Measurements from ENCODE around the gene CDHR2. TPM values are rescaled to one million over a fixed set of nuclear protein-coding genes. Genes with fewer than 3 reads are reported as not detected.
"Not testable (repeated sequence)": the region's sequence is repeated elsewhere in the genome, so short reads cannot be mapped to it uniquely, and the experiment has no call there.

Gene CDHR2
- total RNA-seq, 2 donors from 2014 or later, result 1.3 to 2.4 TPM

- Mint-ChIP-seq H3K27ac (peak overlapping the region; percentile 97), H3K4me3 (peak overlapping the region; percentile 92), H3K36me3 (ENCODE audit: low read depth) (no peaks in the 10 kb centered on the region), H3K4me1 (peaks cover 47% of the 10 kb centered on the region), H3K27me3 (no peaks in the 10 kb centered on the region)
- H3K9me3 ChIP-seq (ENCODE audit: control insufficient read depth, low read length, poor library complexity, severe bottlenecking), result no peaks in the 10 kb centered on the region
- ATAC-seq (no peak), DNase-seq (no peak)
Measured at GRCh38 chr5:176540956-176541337, 8.2 kb upstream of the CDHR2 start.

- peak; percentile 46 to 60 (median 58) for DNase-seq
- Mint-ChIP-seq H3K4me1 (peaks cover 47% of the 10 kb centered on the region), H3K4me3 (peak overlapping the region; percentile 92), H3K36me3 (ENCODE audit: low read depth) (no peaks in the 10 kb centered on the region), H3K27me3 (no peaks in the 10 kb centered on the region), H3K27ac (peak overlapping the region; percentile 97)
- H3K9me3 ChIP-seq (ENCODE audit: control insufficient read depth, low read length, poor library complexity, severe bottlenecking), result no peaks in the 10 kb centered on the region
- no peak for ATAC-seq
Measured at GRCh38 chr5:176541338-176542134, 7.6 kb upstream of the CDHR2 start.

DNA sequence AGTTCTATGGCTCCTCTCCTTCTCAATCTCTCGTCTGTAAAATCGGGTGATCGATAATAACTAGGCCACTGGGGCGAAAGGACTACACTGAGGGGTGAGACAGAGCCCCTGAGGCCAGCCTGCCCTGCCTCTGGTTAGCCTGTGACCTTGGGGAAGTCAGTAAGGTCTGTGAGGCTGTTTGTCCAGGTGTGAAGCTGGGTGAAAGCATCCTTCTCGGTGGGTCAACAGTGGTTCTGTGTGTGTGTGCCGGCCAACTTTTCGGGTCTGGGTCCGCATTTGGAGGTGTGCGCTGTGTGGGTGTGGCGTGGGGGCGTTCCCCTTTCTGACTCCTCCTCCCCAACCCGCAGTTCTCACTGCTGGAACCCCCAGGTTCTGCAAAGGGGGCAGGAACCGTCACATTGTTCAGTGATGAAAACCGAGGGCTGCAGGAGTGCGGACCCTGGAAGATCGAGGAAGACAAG lies 7.0 kb upstream of the CDHR2 start:
- H3K36me3 Mint-ChIP-seq (ENCODE audit: low read depth), result no peaks in the 10 kb centered on the region
- peaks cover 47% of the 10 kb centered on the region for H3K4me1 Mint-ChIP-seq
- no peaks in the 10 kb centered on the region for H3K27me3 Mint-ChIP-seq
- DNase-seq, result peak; percentile 45 to 62 (median 58)
- H3K4me3 Mint-ChIP-seq, result peak overlapping the region; percentile 92
- no peaks in the 10 kb centered on the region for H3K9me3 ChIP-seq (ENCODE audit: control insufficient read depth, low read length, poor library complexity, severe bottlenecking)
- ATAC-seq, result no peak
- peak overlapping the region; percentile 97 for H3K27ac Mint-ChIP-seq

GRCh38 chr5:176542596-176543427 lies 6.3 kb upstream of the CDHR2 start:
- no peaks in the 10 kb centered on the region for H3K9me3 ChIP-seq (ENCODE audit: control insufficient read depth, low read length, poor library complexity, severe bottlenecking)
- DNase-seq, result peak; percentile 27 to 48 (median 44)
- peak overlapping the region; percentile 97 for H3K27ac Mint-ChIP-seq
- no peaks in the 10 kb centered on the region for H3K27me3 Mint-ChIP-seq
- H3K4me3 Mint-ChIP-seq, result peak overlapping the region; percentile 92
- ATAC-seq, result peak; percentile 35
- H3K36me3 Mint-ChIP-seq (ENCODE audit: low read depth), result no peaks in the 10 kb centered on the region
- H3K4me1 Mint-ChIP-seq, result peaks cover 47% of the 10 kb centered on the region

GRCh38 chr5:176543428-176544182 lies 5.5 kb upstream of the CDHR2 start:
- ATAC-seq (peak; percentile 77), DNase-seq (peak; percentile 57 to 67 (median 66))
- Mint-ChIP-seq H3K27ac (peak overlapping the region; percentile 95), H3K4me1 (peaks cover 41% of the 10 kb centered on the region), H3K36me3 (ENCODE audit: low read depth) (no peaks in the 10 kb centered on the region), H3K4me3 (peak overlapping the region; percentile 92), H3K27me3 (no peaks in the 10 kb centered on the region)
- no peaks in the 10 kb centered on the region for H3K9me3 ChIP-seq (ENCODE audit: control insufficient read depth, low read length, poor library complexity, severe bottlenecking)

- ATAC-seq (no peak), DNase-seq (no peak)
- Mint-ChIP-seq H3K36me3 (ENCODE audit: low read depth) (no peaks in the 10 kb centered on the region), H3K4me3 (no peak overlapping the region), H3K27me3 (no peaks in the 10 kb centered on the region), H3K27ac (peak overlapping the region; percentile 95), H3K4me1 (peaks cover 32% of the 10 kb centered on the region)
- H3K9me3 ChIP-seq (ENCODE audit: control insufficient read depth, low read length, poor library complexity, severe bottlenecking), result no peaks in the 10 kb centered on the region
Measured at GRCh38 chr5:176545388-176545736, 3.8 kb upstream of the CDHR2 start.

- Mint-ChIP-seq H3K4me1 (peaks cover 30% of the 10 kb centered on the region), H3K4me3 (no peak overlapping the region), H3K27ac (peak overlapping the region; percentile 95)
Measured at GRCh38 chr5:176545737-176546509, 3.2 kb upstream of the CDHR2 start.

DNA sequence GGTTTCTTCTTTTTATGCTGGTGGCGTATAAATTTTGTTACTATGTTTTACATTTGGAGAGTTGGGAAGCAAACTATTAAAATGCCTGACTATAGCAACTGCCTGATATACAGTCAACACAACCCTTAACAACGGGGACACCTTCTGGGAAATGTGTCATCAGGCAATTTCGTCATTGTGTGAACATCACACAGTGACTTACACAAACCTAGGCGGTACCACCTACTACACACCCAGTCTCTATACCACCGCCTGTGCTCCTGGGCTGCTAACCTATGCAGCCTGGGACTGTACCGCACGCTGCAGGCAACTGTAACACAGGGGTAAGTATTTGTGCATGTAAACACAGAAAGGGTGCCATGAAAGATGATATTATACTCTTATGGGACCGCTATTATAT lies 1.3 kb upstream of the CDHR2 start:
- Mint-ChIP-seq H3K4me1 (peaks cover 24% of the 10 kb centered on the region), H3K4me3 (no peak overlapping the region)

More at GRCh38 chr5:176545737-176546509, 3.2 kb upstream of the CDHR2 start:
- Mint-ChIP-seq H3K27me3 (no peaks in the 10 kb centered on the region), H3K36me3 (ENCODE audit: low read depth) (no peaks in the 10 kb centered on the region)
- no peaks in the 10 kb centered on the region for H3K9me3 ChIP-seq (ENCODE audit: control insufficient read depth, low read length, poor library complexity, severe bottlenecking)
- ATAC-seq, result no peak
- no peak for DNase-seq

GRCh38 chr5:176549871-176550270 lies 729 bp downstream of the CDHR2 start:
- no peak for DNase-seq
- Mint-ChIP-seq H3K4me1 (peaks cover 29% of the 10 kb centered on the region), H3K36me3 (ENCODE audit: low read depth) (no peaks in the 10 kb centered on the region), H3K27me3 (no peaks in the 10 kb centered on the region), H3K4me3 (no peak overlapping the region), H3K27ac (peak overlapping the region; percentile 81)
- no peak for ATAC-seq
- no peaks in the 10 kb centered on the region for H3K9me3 ChIP-seq (ENCODE audit: control insufficient read depth, low read length, poor library complexity, severe bottlenecking)

More for the DNA sequence above, 1.3 kb upstream of the CDHR2 start:
- Mint-ChIP-seq H3K27me3 (no peaks in the 10 kb centered on the region), H3K27ac (peak overlapping the region; percentile 95), H3K36me3 (ENCODE audit: low read depth) (no peaks in the 10 kb centered on the region)
- DNase-seq, result no peak
- ATAC-seq, result peak; percentile 45
- no peaks in the 10 kb centered on the region for H3K9me3 ChIP-seq (ENCODE audit: control insufficient read depth, low read length, poor library complexity, severe bottlenecking)

- Mint-ChIP-seq H3K27me3 (no peaks in the 10 kb centered on the region), H3K27ac (peak overlapping the region; percentile 81), H3K36me3 (ENCODE audit: low read depth) (no peaks in the 10 kb centered on the region), H3K4me3 (peak overlapping the region; percentile 75), H3K4me1 (peaks cover 34% of the 10 kb centered on the region)
- no peaks in the 10 kb centered on the region for H3K9me3 ChIP-seq (ENCODE audit: control insufficient read depth, low read length, poor library complexity, severe bottlenecking)
- ATAC-seq (no peak), DNase-seq (no peak)
Measured at GRCh38 chr5:176550275-176550831, 1.2 kb downstream of the CDHR2 start.

DNA sequence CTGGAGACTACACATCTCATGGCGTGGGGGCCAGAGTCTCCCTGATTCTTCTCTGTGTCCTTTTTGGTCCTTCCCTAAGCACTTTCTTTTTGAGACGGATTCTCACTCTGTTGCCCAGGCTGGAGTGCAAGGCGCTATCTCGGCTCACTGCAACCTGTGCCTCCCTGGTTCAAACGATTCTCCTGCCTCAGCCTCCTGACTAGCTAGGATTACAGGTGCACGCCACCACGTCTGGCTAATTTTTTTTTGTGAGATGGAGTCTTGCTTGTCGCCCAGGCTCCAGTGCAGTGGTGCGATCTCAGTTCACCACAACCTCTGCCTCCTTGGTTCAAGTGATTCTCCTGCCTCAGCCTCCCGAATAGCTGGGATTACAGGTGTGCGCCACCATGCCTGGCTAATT lies 1.8 kb downstream of the CDHR2 start:
- not testable (repeated sequence) for DNase-seq; H3K27me3 Mint-ChIP-seq; ATAC-seq; H3K9me3 ChIP-seq (ENCODE audit: control insufficient read depth, low read length, poor library complexity, severe bottlenecking); H3K36me3 Mint-ChIP-seq (ENCODE audit: low read depth)
- peaks cover 37% of the 10 kb centered on the region for H3K4me1 Mint-ChIP-seq
- peak overlapping the region; percentile 75 for H3K4me3 Mint-ChIP-seq
- peak overlapping the region; percentile 81 for H3K27ac Mint-ChIP-seq

DNA sequence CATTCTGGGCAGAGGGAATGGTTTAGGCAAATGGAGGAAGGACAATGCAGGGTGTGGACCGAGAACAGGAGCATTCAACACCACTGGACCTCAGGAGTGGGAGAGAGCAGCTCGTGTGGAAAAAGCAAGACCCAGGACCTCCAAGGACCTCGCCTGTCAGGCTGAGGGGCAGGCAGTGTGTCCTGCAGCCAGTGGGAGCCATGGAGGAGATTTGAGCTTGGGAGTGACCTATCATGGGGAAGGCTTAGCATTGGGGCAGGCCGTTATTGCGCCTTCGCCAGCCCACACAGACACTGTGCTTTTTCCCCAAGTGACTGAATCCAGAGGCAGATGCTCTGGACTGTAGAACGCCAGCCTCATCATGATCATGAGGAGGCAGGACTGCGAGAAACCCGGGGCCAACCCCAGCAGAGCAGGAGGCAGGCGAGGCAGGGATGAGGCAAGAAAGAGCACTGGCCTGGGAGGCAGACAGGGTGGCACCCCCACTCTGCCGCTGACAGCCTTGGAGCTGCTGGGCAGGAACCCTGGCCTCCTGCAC lies 3.3 kb downstream of the CDHR2 start:
- Mint-ChIP-seq H3K4me3 (no peak overlapping the region), H3K36me3 (ENCODE audit: low read depth) (no peaks in the 10 kb centered on the region), H3K27ac (peak overlapping the region; percentile 95), H3K27me3 (no peaks in the 10 kb centered on the region), H3K4me1 (peaks cover 43% of the 10 kb centered on the region)
- H3K9me3 ChIP-seq (ENCODE audit: control insufficient read depth, low read length, poor library complexity, severe bottlenecking), result no peaks in the 10 kb centered on the region
- ATAC-seq (no peak), DNase-seq (no peak)

All from T-helper 17 cell (primary cell).